Ramos (cell line): ENCODE results near the gene PABPN1L.

Experiments
- in situ Hi-C: fragments of 300-500 bp; cut with MboI; formaldehyde crosslinking; loops from one replicate; pipeline ENCODE4 v1.14.3; 2022; ENCODE audit warnings: low sequenced_read_pairs; ENCODE audit not compliant: unreplicated experiment

Gene PABPN1L

GRCh38 chr16:88816736-88817535 lies 49.5 kb downstream of the PABPN1L start:
- in situ Hi-C loops: loop anchor here (5.0 kb wide), 1 partner anchor 350 kb away; no protein-coding TSS in a partner anchor

GRCh38 chr16:88815901-88816589 lies 50.4 kb downstream of the PABPN1L start:
- in situ Hi-C loops: loop anchor here (5.0 kb wide), 1 partner anchor 351 kb away; no protein-coding TSS in a partner anchor

- in situ Hi-C loops: loop anchor here (5.0 kb wide), 1 partner anchor 352 kb away; no protein-coding TSS in a partner anchor
Measured at GRCh38 chr16:88815227-88815626, 51.2 kb downstream of the PABPN1L start.

- in situ Hi-C loops: loop anchor here (5.0 kb wide), 1 partner anchor 403 kb away; the partner anchor contains the start of gene ZNF778
Measured at GRCh38 chr16:88814144-88814502, 52.3 kb downstream of the PABPN1L start.
